H1 (cell line): ENCODE results near the gene WDR12. TPM values are rescaled to one million over a fixed set of nuclear protein-coding genes. Genes with fewer than 3 reads are reported as not detected.

Experiments
- EGR1 ChIP-seq: IDR thresholded peaks from 2 replicates; pipeline ENCODE4 v1.6.1; 2011; ENCODE audit warnings: low read depth, low read length, borderline replicate concordance
- EP300 ChIP-seq, 2 experiments: IDR thresholded peaks; 1 replicate in 1 of 2; 2 replicates in 1 of 2; pipeline ENCODE4 v1.6.1; 2011 to 2012; ENCODE audit warnings: low read depth in 2 of 2, low read length in 2 of 2, mild to moderate bottlenecking in 2 of 2, borderline replicate concordance in 1 of 2, inconsistent platforms in 1 of 2, moderate library complexity in 1 of 2
- RFX5 ChIP-seq: IDR thresholded peaks from 2 replicates; pipeline ENCODE4 v1.6.1; 2011; ENCODE audit warnings: low read depth, low read length, improper control_type of control experiment, borderline replicate concordance
- SUZ12 ChIP-seq: fragments of 200-600 bp; sonication (generic); IDR thresholded peaks from 2 replicates; pipeline ENCODE4 v1.6.1; 2012; ENCODE audit warnings: mild to moderate bottlenecking, inconsistent platforms, low read length, moderate library complexity, mixed read lengths
- polyA plus RNA-seq, 7 experiments: library from polyadenylated mRNA; depleted of rRNA in 3 of 7; stranded (reverse) in 5 of 7; unstranded in 2 of 7; fragments of >200 nt in 5 of 7; fragments of 200-250 nt in 2 of 7; gene quantifications; 1 replicate in 5 of 7; 2 replicates in 1 of 7; 4 replicates in 1 of 7; pipeline versions ENCODE4 v1.2.1 to v1.2.3, GENCODE V29; 2011 to 2013; ENCODE audit warnings: missing spikeins in 2 of 7, mixed read lengths in 2 of 7
- total RNA-seq: library from RNA; stranded (reverse); fragmentation: NEBNext Ultra II Directional; extraction: Animal tissue kit (Norgen Biotek cat#: 25700); gene quantifications from 2 replicates; pipeline ENCODE4 v1.2.1, GENCODE V29; 2021
- TF ChIP-seq, protein P1 (sequence below): fragments of 300-600 bp; sonication (generic); IDR thresholded peaks from 2 replicates; pipeline ENCODE4 v1.7.1; 2012; ENCODE audit warnings: low read length, moderate library complexity, mild to moderate bottlenecking, inconsistent platforms; ENCODE audit not compliant: insufficient replicate concordance
- TF ChIP-seq, protein P2 (sequence below), 3 experiments: IDR thresholded peaks; 1 replicate in 2 of 3; 2 replicates in 1 of 3; pipeline versions ENCODE4 v1.5.1 to v1.6.1; 2011; ENCODE audit warnings: low read length in 3 of 3, mild to moderate bottlenecking in 3 of 3, inconsistent platforms in 2 of 3, low read depth in 1 of 3, moderate library complexity in 1 of 3; ENCODE audit not compliant: insufficient read depth in 1 of 3; ENCODE audit errors: control extremely low read depth in 1 of 3

WDR12 gene
- total and polyA plus RNA-seq, 2 of the 8 experiments (the other 6 are each of a cell fraction or from before 2014, with no cell fraction given), result 25.0 to 183 TPM

DNA sequence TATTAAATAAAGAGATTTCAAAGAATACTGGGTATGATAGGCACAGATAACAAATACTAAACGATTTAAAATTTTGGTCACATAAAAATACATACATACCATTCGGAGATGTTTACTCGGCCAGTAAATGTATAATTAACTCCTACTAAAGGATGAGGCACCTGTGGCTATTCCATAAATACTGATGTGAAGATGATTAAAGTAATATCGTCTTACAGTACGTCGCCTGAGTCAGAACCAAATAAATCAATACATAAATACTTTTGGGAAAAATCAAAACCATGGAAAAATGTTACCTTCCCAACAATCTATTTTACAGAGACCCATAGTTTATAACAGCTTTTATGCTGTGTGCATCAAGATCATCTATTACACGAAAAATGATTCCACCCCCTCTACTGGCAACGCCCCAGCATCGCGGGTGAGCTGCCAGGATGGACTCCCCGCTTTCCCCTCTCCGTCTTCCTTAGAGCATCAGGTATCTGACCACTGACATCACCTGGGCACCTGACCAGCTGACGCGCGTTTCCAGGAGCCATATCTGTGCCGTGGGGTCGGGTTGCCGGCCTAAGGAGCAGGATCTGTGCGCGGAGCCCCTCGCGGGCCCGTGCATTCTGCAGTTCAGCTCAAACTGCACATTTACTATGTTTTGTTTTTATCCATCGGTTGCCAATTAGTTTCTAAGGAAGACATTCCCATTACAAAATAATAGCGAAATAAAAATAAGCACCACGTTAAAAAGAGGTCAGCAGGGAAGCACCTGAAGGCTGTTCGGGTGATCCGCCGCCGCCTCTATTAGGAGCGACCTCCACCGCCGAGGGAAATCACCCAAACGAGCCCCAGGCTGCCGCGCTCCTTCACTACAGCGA lies 40.8 kb downstream of the WDR12 start (continued):
- TF ChIP-seq, protein P1, sequence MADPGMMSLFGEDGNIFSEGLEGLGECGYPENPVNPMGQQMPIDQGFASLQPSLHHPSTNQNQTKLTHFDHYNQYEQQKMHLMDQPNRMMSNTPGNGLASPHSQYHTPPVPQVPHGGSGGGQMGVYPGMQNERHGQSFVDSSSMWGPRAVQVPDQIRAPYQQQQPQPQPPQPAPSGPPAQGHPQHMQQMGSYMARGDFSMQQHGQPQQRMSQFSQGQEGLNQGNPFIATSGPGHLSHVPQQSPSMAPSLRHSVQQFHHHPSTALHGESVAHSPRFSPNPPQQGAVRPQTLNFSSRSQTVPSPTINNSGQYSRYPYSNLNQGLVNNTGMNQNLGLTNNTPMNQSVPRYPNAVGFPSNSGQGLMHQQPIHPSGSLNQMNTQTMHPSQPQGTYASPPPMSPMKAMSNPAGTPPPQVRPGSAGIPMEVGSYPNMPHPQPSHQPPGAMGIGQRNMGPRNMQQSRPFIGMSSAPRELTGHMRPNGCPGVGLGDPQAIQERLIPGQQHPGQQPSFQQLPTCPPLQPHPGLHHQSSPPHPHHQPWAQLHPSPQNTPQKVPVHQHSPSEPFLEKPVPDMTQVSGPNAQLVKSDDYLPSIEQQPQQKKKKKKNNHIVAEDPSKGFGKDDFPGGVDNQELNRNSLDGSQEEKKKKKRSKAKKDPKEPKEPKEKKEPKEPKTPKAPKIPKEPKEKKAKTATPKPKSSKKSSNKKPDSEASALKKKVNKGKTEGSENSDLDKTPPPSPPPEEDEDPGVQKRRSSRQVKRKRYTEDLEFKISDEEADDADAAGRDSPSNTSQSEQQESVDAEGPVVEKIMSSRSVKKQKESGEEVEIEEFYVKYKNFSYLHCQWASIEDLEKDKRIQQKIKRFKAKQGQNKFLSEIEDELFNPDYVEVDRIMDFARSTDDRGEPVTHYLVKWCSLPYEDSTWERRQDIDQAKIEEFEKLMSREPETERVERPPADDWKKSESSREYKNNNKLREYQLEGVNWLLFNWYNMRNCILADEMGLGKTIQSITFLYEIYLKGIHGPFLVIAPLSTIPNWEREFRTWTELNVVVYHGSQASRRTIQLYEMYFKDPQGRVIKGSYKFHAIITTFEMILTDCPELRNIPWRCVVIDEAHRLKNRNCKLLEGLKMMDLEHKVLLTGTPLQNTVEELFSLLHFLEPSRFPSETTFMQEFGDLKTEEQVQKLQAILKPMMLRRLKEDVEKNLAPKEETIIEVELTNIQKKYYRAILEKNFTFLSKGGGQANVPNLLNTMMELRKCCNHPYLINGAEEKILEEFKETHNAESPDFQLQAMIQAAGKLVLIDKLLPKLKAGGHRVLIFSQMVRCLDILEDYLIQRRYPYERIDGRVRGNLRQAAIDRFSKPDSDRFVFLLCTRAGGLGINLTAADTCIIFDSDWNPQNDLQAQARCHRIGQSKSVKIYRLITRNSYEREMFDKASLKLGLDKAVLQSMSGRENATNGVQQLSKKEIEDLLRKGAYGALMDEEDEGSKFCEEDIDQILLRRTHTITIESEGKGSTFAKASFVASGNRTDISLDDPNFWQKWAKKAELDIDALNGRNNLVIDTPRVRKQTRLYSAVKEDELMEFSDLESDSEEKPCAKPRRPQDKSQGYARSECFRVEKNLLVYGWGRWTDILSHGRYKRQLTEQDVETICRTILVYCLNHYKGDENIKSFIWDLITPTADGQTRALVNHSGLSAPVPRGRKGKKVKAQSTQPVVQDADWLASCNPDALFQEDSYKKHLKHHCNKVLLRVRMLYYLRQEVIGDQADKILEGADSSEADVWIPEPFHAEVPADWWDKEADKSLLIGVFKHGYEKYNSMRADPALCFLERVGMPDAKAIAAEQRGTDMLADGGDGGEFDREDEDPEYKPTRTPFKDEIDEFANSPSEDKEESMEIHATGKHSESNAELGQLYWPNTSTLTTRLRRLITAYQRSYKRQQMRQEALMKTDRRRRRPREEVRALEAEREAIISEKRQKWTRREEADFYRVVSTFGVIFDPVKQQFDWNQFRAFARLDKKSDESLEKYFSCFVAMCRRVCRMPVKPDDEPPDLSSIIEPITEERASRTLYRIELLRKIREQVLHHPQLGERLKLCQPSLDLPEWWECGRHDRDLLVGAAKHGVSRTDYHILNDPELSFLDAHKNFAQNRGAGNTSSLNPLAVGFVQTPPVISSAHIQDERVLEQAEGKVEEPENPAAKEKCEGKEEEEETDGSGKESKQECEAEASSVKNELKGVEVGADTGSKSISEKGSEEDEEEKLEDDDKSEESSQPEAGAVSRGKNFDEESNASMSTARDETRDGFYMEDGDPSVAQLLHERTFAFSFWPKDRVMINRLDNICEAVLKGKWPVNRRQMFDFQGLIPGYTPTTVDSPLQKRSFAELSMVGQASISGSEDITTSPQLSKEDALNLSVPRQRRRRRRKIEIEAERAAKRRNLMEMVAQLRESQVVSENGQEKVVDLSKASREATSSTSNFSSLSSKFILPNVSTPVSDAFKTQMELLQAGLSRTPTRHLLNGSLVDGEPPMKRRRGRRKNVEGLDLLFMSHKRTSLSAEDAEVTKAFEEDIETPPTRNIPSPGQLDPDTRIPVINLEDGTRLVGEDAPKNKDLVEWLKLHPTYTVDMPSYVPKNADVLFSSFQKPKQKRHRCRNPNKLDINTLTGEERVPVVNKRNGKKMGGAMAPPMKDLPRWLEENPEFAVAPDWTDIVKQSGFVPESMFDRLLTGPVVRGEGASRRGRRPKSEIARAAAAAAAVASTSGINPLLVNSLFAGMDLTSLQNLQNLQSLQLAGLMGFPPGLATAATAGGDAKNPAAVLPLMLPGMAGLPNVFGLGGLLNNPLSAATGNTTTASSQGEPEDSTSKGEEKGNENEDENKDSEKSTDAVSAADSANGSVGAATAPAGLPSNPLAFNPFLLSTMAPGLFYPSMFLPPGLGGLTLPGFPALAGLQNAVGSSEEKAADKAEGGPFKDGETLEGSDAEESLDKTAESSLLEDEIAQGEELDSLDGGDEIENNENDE, result no peak
- TF ChIP-seq RFX5, result no peak
- TF ChIP-seq EGR1, result no peak
- TF ChIP-seq, protein P2, sequence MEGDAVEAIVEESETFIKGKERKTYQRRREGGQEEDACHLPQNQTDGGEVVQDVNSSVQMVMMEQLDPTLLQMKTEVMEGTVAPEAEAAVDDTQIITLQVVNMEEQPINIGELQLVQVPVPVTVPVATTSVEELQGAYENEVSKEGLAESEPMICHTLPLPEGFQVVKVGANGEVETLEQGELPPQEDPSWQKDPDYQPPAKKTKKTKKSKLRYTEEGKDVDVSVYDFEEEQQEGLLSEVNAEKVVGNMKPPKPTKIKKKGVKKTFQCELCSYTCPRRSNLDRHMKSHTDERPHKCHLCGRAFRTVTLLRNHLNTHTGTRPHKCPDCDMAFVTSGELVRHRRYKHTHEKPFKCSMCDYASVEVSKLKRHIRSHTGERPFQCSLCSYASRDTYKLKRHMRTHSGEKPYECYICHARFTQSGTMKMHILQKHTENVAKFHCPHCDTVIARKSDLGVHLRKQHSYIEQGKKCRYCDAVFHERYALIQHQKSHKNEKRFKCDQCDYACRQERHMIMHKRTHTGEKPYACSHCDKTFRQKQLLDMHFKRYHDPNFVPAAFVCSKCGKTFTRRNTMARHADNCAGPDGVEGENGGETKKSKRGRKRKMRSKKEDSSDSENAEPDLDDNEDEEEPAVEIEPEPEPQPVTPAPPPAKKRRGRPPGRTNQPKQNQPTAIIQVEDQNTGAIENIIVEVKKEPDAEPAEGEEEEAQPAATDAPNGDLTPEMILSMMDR (IDR thresholded peaks at IDR 0.05; ENCODE audit: control extremely low read depth in 1 of 3, insufficient read depth in 1 of 3, low read depth in 1 of 3, low read length in 3 of 3), result peak; percentile 38 to 77 (median 65); a peak in 3 of 4 replicates
- no peak for TF ChIP-seq EP300 (IDR thresholded peaks at IDR 0.05; ENCODE audit: borderline replicate concordance in 1 of 2, low read depth in 2 of 2, low read length in 2 of 2)
- no peak for TF ChIP-seq SUZ12
